GM19351 (cell line): ENCODE measurements around the gene ATF2.
"Not testable (repeated sequence)": the region's sequence is repeated elsewhere in the genome, so short reads cannot be mapped to it uniquely, and the experiment has no call there.

Experiments
- ATAC-seq: cut with Tn5 transposase; IDR thresholded peaks from one replicate; pipeline ENCODE4 v1.9.1; 2021; ENCODE audit warnings: mild to moderate bottlenecking, moderate library complexity; ENCODE audit not compliant: unreplicated experiment

The ATF2 gene

DNA sequence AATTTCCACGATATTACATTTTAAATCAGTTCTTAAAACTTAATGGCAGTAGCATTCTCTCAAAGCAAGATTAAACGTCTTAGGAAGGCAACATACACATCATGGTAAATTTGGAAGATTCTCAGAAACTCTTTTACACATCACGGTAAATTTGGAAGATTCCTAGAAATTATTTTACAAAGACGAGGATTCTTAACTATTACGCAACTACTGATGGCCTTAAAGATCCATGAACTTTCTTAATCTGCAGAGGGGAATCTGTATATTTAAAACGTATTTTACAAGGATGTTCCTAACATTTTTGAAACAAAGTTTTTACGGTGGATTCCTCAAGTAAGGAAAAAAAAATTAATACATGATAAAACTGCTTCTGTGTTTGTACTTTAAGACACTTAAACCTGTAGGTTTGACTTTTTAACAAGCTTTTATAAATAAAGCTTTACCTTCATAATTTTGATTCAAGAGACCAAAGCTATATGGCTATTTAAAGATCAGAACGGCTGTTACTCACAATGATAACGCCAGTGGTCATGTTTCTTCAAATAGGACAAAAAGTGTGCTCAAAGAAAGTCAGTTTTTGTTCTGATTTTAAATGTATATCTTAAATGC, 1.7 kb downstream of the ATF2 start:
- ATAC-seq: no peak

- no peak for ATAC-seq
Observed at GRCh38 chr2:175164235-175164634, 3.8 kb downstream of the ATF2 start.

DNA sequence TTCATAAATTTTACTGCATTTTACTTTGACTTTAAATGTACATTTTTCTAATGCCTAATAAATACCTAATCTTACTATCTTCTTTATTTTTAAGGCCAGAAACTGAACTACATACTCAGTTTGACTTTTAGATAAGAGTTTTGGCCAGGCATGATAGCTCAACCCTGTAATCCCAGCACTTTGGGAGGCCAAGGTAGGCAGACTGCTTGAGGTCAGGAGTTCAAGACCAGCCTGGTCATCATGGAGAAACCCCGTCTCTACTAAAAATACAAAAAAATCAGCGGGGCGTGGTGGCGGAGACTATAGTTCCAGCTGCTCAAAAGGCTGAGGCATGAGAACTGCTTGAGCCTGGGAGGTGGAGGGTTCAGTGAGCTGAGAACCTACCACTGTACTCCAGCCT, 9.1 kb downstream of the ATF2 start:
- no peak for ATAC-seq

DNA sequence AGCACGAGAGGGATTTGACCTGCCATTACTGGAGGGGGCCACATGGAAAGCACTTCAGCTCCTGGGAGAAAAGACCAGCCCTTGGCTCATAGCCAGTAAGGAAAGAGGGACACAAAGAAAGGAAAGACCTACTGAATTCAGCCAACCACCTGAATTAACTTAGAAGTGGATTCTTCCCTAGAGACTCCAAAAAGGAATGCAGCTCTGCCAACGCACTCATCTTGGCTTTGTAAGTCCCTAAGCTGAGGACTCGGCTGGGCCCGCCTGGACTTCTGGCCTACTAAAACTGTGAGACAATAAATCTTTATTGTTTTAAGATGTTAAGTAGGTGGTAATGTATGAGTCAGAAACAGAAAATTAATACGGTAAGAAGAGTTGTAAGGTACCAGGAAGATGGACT, 11.5 kb downstream of the ATF2 start:
- ATAC-seq: no peak

- peak; percentile 85 for ATAC-seq
Observed at GRCh38 chr2:175154661-175155082, 13.3 kb downstream of the ATF2 start.

DNA sequence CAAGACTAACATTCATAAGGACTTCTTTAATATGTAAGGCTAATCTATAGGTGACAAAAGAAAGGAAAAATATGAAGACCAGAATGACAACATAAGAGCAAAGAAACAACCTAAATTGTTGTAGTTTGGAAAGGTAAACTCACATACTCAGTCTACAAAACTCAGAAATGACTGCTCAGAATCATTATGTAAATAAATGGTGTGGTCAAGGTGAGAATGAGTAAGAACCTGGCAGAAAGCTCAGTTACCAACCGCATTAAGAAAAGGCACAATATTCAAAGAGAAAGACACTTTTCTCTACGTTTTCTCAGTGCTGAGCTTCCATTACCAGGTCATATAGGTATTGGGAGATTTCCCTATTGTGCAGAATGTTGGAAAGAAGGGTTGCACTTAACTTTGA, 15.8 kb downstream of the ATF2 start:
- ATAC-seq: peak; percentile 82

- no peak for ATAC-seq
Observed at GRCh38 chr2:175151791-175152190, 16.2 kb downstream of the ATF2 start.

DNA sequence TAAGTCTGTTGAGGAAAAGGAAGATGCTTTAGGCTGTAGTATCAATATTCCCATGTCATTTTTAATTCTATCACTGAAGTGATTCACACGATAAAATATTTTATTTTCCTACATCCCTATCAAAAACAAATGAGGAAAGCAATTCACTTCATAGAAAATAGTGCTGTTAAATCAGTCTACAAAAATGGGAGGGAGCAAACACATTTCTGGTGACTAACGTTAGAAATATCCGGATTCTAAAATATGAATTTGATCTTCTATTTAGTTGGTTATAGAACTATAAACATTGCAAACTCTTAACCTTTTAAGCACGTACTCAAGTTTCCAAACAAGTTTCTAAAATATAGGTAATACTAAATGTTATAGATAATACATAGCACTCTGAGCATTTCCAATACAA, 20.8 kb downstream of the ATF2 start:
- ATAC-seq: no peak

- no peak for ATAC-seq
Observed at GRCh38 chr2:175143678-175144077, 24.3 kb downstream of the ATF2 start.

- ATAC-seq: no peak
Observed at GRCh38 chr2:175143191-175143590, 24.8 kb downstream of the ATF2 start.

- ATAC-seq: no peak
Observed at GRCh38 chr2:175140332-175140731, 27.7 kb downstream of the ATF2 start.

GRCh38 chr2:175137793-175138192, 30.2 kb downstream of the ATF2 start:
- no peak for ATAC-seq

DNA sequence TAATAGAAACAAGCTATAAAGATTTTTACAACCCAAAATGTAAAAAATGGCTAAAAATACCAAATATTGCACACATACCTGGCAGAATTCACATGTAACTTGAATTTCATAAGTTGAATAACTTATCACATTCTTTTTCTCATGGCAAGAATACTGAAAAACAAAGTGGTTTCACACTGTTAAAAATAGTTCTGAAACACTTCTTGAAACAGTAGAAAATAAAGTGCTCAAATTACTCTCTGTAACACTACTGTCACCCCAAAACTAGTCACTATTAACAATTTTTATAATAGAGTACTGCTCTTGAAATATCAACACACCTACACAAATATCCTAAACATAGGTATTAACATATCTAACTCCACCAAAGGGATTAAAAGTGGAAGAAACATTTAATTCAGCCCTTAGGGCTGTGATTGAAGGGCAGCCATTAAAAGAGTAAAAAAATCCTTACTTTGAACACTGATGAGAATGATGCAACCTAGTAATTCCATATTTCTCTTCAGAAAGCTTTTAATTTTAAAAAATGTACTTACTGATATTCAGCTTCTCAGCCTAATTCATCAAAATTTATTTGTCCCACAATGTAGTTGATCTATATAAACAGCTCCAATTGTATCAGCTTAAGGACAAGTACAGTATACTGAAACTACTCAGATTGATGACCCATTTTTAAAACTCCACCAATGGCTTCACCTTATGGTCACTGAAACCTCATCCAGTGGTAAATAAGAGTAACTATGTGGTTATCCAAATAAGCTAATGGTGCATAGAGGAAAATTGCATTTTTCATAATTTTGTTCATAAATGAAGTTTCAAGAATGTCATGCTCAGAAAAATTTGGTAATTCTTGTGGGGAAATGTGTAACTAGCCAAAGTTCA, 31.4 kb downstream of the ATF2 start:
- peak; percentile 83 for ATAC-seq

- no peak for ATAC-seq
Observed at GRCh38 chr2:175135862-175136261, 32.1 kb downstream of the ATF2 start.

GRCh38 chr2:175135177-175135576, 32.8 kb downstream of the ATF2 start:
- ATAC-seq: no peak

- no peak for ATAC-seq
Observed at GRCh38 chr2:175131252-175131651, 36.8 kb downstream of the ATF2 start.

- ATAC-seq: no peak
Observed at GRCh38 chr2:175126661-175127060, 41.3 kb downstream of the ATF2 start.

- ATAC-seq: no peak
Observed at GRCh38 chr2:175123254-175123653, 44.7 kb downstream of the ATF2 start.

GRCh38 chr2:175111200-175111657, 56.8 kb downstream of the ATF2 start:
- ATAC-seq: peak; percentile 77

- ATAC-seq: not testable (repeated sequence)
Observed at GRCh38 chr2:175108091-175108490, 59.9 kb downstream of the ATF2 start.

- ATAC-seq: no peak
Observed at GRCh38 chr2:175107146-175107545, 60.9 kb downstream of the ATF2 start.

DNA sequence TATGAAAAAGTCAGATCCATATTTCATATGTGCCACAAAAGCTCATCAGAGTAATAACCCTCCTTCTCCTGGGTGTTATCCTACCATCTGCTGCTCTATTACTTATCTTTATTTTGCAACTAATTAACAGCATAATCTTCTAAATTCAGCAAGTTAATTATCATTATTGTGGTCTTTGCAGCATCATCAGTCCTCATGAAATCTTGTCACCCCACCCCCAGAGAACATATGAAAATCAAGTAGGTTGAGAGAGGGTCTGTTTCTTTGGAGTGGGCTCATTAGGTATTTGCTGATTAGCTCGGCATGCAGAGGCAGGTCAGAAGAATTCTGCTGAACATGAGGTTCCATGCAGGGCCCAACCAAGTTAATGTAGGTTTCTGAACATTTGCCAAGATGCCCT, 64.8 kb downstream of the ATF2 start:
- ATAC-seq: no peak
